GM12872 (cell line): ENCODE data around the gene SRGN.

Source experiments
- TF ChIP-seq, protein P1 (sequence below): IDR thresholded peaks from 3 replicates; pipeline ENCODE4 v1.5.1; 2011; ENCODE audit warnings: low read depth, mild to moderate bottlenecking, low read length, moderate library complexity; ENCODE audit not compliant: insufficient read depth

SRGN gene

DNA sequence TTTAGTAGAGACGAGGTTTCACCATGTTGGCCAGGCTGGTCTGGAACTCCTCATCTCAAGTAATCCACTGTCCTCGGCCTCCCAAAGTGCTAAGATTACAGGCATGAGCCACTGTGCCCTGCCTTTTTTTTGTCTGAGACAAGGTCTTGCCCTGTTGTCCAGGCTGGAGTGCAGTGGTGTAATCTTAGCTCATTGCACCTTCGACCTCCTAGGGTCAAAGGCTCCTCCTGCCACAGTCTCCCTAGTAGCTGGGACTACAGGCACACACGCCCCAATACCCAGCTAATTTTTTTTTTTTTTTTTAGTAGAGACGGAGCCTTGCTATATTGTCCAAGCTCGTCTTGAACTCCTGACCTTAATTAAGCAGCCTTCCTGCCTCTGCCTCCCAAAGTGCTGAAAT is 65.3 kb downstream of the SRGN start:
- TF ChIP-seq, protein P1, sequence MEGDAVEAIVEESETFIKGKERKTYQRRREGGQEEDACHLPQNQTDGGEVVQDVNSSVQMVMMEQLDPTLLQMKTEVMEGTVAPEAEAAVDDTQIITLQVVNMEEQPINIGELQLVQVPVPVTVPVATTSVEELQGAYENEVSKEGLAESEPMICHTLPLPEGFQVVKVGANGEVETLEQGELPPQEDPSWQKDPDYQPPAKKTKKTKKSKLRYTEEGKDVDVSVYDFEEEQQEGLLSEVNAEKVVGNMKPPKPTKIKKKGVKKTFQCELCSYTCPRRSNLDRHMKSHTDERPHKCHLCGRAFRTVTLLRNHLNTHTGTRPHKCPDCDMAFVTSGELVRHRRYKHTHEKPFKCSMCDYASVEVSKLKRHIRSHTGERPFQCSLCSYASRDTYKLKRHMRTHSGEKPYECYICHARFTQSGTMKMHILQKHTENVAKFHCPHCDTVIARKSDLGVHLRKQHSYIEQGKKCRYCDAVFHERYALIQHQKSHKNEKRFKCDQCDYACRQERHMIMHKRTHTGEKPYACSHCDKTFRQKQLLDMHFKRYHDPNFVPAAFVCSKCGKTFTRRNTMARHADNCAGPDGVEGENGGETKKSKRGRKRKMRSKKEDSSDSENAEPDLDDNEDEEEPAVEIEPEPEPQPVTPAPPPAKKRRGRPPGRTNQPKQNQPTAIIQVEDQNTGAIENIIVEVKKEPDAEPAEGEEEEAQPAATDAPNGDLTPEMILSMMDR, result no peak
